ENCODE data around the gene RAPGEF5.

GRCh38 chr7:22267930-22268615, 88.9 kb downstream of the RAPGEF5 start:
- TF ChIP-seq CTCF (IDR thresholded peaks at IDR 0.05) (no peak), POLR2A (IDR thresholded peaks at IDR 0.05) (no peak), POLR2AphosphoS5 (IDR thresholded peaks at IDR 0.05) (no peak)
